DOHH2 (cell line): Measurements from ENCODE around the gene LRRN1.

Experiments used
- EZH2phosphoT487 ChIP-seq: fragments of 200-600 bp; sonication (generic); IDR thresholded peaks from 2 replicates; pipeline ENCODE4 v1.6.1; 2017; ENCODE audit warnings: borderline replicate concordance, mild to moderate bottlenecking, antibody characterized with exemption, low read length, moderate library complexity, mixed read lengths
- TF ChIP-seq, protein P1 (sequence below): fragments of 200-600 bp; sonication (generic); IDR thresholded peaks from one replicate; pipeline ENCODE4 v1.5.1; 2014; ENCODE audit warnings: antibody characterized with exemption, mild to moderate bottlenecking, low read depth, low read length; ENCODE audit not compliant: poor library complexity, severe bottlenecking

- TF ChIP-seq, protein P1, sequence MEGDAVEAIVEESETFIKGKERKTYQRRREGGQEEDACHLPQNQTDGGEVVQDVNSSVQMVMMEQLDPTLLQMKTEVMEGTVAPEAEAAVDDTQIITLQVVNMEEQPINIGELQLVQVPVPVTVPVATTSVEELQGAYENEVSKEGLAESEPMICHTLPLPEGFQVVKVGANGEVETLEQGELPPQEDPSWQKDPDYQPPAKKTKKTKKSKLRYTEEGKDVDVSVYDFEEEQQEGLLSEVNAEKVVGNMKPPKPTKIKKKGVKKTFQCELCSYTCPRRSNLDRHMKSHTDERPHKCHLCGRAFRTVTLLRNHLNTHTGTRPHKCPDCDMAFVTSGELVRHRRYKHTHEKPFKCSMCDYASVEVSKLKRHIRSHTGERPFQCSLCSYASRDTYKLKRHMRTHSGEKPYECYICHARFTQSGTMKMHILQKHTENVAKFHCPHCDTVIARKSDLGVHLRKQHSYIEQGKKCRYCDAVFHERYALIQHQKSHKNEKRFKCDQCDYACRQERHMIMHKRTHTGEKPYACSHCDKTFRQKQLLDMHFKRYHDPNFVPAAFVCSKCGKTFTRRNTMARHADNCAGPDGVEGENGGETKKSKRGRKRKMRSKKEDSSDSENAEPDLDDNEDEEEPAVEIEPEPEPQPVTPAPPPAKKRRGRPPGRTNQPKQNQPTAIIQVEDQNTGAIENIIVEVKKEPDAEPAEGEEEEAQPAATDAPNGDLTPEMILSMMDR, result no peak
- no peak for TF ChIP-seq EZH2phosphoT487
These were observed 27.3 kb downstream of the LRRN1 start for GRCh38 chr3:3826521-3826920.
